HTERT RPE-1 (cell line): ENCODE data around the gene APOL2.
"Not testable (repeated sequence)": the region's sequence is repeated elsewhere in the genome, so short reads cannot be mapped to it uniquely, and the experiment has no call there.

Experiments
- in situ Hi-C: fragments of 300-500 bp; cut with MboI; formaldehyde crosslinking; loops from 4 replicates; pipeline ENCODE4 v1.14.3; 2020; ENCODE audit warnings: low sequenced_read_pairs

Gene APOL2

GRCh38 chr22:36201025-36201424 is 38.3 kb downstream of the APOL2 start:
- in situ Hi-C loops: not testable (repeated sequence)

- in situ Hi-C loops: no loop called here
Measured at GRCh38 chr22:36199001-36199551, 40.3 kb downstream of the APOL2 start.

- in situ Hi-C loops: no loop called here
Measured at GRCh38 chr22:36198536-36198935, 40.8 kb downstream of the APOL2 start.

- in situ Hi-C loops: no loop called here
Measured at GRCh38 chr22:36197514-36198146, 41.7 kb downstream of the APOL2 start.

GRCh38 chr22:36197065-36197440 is 42.3 kb downstream of the APOL2 start:
- in situ Hi-C loops: no loop called here

- in situ Hi-C loops: no loop called here
Measured at GRCh38 chr22:36196254-36197064, 42.9 kb downstream of the APOL2 start.

- in situ Hi-C loops: no loop called here
Measured at GRCh38 chr22:36194971-36195370, 44.4 kb downstream of the APOL2 start.

- in situ Hi-C loops: no loop called here
Measured at GRCh38 chr22:36194385-36194784, 44.9 kb downstream of the APOL2 start.

- in situ Hi-C loops: no loop called here
Measured at GRCh38 chr22:36193577-36193976, 45.8 kb downstream of the APOL2 start.

GRCh38 chr22:36193171-36193570 is 46.2 kb downstream of the APOL2 start:
- in situ Hi-C loops: no loop called here

- in situ Hi-C loops: no loop called here
Measured at GRCh38 chr22:36192542-36192941, 46.8 kb downstream of the APOL2 start.

- in situ Hi-C loops: no loop called here
Measured at GRCh38 chr22:36191106-36191836, 48.1 kb downstream of the APOL2 start.

GRCh38 chr22:36187862-36188261 is 51.5 kb downstream of the APOL2 start:
- in situ Hi-C loops: not testable (repeated sequence)

GRCh38 chr22:36185828-36186624 is 53.3 kb downstream of the APOL2 start:
- in situ Hi-C loops: no loop called here

GRCh38 chr22:36184433-36185025 is 54.8 kb downstream of the APOL2 start:
- in situ Hi-C loops: no loop called here

- in situ Hi-C loops: no loop called here
Measured at GRCh38 chr22:36183446-36183845, 55.9 kb downstream of the APOL2 start.

- in situ Hi-C loops: no loop called here
Measured at GRCh38 chr22:36182857-36183256, 56.5 kb downstream of the APOL2 start.

GRCh38 chr22:36182056-36182455 is 57.3 kb downstream of the APOL2 start:
- in situ Hi-C loops: no loop called here

GRCh38 chr22:36180928-36181327 is 58.4 kb downstream of the APOL2 start:
- in situ Hi-C loops: no loop called here
